Stimulated activated CD4-positive, alpha-beta T cell treated with anti-CD3 and anti-CD28 coated beads, Interleukin-15, amount 100 ng/mL, for 1 hour (primary cell): ENCODE data around the gene NT5M.
"Not testable (repeated sequence)": the region's sequence is repeated elsewhere in the genome, so short reads cannot be mapped to it uniquely, and the experiment has no call there.

Experiments
- DNase-seq, 2 donors: peaks; one replicate each; pipeline ENCODE4 v3.0.0-alpha.2; 2020; ENCODE audit warnings: low read depth in 1 of 2, low spot score in 1 of 2

Gene NT5M

DNA sequence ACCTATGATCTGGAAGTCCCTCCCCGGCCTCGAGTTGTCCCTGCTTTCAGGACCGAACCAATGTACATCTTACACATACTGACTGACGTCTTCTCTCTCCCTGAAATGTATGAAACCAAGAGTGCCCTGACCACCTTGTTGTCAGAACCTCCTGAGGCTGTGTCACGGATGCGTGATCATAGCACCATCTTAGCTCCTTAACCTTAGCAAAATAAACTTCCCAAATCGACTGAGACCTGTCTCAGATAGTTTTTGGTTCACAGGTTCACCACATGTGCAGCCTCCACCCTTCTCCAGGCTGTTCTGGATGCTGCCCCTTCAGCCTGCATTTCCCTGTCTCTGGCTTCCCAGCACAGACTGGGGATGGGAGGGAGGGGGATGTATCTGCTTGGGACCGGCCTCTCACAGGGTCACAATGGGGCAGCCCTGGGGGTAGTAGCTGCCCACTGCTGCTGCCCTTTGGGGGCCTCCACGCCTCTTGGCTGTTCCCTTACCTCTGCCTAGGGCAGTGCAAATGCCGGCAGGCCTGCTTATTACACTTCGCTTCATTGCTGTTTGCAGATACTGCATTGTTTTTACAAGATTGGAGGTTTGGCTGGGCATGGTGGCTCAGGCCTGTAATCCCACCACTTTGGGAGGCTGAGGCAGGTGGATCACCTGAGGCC is 69.8 kb downstream of the NT5M start:
- no peak for DNase-seq

- DNase-seq, result no peak
Measured at GRCh38 chr17:17375841-17376240, 72.7 kb downstream of the NT5M start.

DNA sequence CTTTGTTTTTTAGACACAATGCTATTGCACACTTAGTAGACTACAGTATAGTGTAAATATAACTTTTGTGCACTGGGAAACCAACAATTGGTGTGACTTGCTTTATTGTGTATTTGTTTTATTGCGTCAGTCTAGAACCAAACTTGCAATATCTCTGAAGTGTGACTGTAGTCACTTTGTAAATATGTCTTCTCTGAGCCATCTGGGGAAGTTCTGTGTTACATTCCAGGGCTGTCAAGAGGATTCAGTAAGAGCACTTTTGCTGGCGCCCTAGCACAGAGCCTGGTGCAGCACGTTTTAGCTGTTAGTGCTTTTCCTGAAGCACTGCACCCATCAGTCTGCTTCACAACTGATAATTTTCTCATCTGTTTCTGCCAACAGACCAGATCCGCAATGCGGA is 73.2 kb downstream of the NT5M start:
- DNase-seq, result no peak

DNA sequence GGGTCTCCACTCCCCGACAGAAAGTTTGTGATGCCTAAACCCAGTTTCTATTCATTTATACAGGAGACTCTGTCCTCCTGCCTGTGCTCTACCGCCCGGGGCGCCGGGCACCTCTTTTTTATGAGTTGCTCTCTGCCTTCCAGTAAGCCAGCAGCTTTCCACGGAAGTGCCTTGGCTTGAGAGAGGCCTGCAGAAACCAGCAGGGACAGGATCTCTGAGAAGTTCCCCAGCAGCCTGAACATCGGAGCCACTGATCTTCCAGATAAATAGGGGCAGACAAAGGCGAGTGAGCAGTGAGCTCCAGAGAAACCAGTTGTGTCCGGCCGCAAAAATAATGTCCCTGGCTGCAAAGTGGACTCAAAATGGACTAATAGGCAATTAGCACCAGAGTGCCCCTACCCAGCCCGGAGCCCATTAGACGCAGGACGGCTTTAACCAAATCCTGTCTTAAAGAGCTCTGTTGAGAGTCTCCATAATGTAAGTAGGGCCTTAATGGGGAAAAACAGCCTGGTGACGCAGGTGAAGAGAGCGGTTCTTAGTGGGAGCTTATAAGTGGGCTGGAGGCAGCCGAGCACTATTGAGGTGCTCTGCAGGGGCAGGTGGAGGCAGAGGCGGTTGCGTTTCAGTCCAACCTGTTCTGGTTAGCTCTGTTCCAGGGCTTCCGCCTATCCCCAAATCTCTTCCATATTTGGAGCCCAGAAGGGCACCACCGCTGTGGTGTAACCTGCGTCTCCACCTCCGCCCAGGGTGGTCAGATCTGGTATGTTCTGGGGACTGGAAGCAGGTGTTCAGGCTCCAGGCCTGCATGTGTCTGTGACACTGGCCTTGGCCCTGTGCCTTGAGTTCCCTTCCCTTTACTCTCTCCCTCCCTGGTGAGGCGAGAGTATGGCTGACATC is 74.1 kb downstream of the NT5M start:
- DNase-seq, result no peak

DNA sequence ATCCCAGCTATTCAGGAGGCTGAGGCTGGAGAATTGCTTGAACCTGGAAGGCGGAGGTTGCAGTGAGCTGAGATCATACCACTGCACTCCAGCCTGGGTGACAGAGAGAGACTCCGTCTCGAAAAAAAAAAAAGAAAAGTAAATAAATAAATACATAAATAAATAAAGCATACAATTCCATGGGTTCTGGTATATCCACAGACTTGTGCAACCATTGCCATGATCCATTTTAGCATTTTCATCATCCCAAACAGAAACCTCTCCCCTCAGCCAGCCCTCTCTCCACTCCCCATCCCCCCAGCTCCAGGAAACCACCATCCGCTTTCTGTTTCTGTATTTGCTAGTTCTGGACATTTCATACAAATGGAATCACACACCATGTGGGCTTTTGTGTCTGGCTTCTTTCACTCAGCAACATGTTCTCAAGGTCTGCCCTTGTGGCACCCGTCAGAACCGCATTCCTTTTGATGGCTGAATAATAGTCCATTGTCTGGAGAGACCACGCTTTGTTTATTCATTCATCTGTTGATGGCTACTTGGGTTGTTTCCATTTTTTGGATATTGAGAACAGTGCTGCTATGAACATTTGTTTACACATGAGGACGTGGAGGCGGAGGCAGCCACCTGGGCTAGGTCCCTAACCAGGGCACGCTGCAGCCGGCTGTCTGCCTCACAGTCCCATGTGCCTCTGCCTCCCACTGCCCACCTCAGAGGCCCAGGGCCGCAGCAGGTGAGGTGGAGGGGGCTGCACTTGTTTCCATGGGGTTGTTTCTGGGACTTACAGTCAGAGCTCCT is 76.2 kb downstream of the NT5M start:
- DNase-seq, result no peak

DNA sequence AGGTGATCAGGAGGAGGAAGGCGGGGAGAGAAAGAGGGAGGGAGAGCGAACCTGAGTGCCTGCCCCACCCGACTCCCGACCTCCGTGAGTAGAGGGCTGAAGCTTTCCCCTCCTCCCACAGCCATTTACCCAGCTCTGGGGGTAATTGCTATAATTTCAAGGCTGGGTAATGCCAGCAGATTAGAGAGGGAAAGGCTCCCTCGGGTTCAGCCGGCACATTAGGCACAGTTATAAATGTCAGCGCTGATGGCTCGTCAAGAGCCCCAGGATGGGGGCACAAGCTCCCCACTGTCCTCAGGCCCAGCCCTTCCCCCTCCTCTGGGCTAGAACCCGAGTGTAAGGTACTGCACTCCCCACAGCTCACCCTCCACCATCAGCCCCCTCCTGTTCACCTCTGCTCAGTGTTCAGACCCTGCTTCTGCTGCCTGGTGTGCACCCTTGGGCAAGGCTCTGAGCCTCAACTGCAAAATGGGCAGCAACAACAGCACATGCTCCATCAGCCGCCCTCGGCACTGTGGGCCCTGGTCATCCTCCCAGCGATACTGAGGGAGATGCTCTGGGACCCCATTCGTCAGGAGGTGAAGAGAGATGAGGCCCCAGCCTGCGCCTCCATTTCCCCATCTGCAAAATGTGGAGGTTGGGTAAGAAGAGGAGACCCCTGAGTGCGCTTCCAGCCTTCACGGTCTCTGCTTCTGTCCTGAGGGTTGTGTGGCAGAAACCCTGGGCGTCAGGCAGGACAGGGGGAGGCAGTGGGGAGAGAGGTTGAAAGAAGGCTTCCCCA is 77.2 kb downstream of the NT5M start:
- no peak for DNase-seq

DNA sequence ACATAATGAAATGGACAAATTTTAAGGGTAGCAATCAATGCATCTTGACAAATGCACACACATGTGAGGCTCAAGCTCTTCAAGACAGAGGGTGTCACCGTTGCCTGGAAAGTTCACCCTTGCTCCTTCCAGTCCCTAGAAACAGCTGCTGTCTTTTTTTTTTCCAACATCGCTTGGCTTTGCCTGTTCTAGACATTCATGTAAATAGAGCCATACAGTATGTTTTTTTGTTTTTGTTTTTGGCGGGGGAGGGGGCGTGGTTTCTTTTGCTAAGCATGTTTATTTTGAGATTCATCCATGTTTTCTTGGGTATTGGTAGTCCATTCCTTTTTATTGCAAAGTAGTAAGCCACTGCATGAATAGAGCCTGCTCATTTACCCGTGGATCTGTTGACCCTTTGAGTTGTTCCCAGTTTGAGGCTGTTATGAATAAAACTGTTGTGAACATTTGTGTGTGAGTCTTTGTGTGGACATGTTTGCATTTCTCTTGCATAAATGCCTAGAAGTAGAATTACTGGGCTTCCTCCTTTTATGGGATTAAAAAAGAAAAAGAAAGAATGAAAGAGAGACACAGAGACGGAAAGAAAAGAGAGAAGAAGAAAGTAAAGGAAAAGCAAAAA is 78.4 kb downstream of the NT5M start:
- no peak for DNase-seq

GRCh38 chr17:17382065-17382459 is 78.9 kb downstream of the NT5M start:
- DNase-seq, result no peak

- no peak for DNase-seq
Measured at GRCh38 chr17:17382971-17383370, 79.8 kb downstream of the NT5M start.

DNA sequence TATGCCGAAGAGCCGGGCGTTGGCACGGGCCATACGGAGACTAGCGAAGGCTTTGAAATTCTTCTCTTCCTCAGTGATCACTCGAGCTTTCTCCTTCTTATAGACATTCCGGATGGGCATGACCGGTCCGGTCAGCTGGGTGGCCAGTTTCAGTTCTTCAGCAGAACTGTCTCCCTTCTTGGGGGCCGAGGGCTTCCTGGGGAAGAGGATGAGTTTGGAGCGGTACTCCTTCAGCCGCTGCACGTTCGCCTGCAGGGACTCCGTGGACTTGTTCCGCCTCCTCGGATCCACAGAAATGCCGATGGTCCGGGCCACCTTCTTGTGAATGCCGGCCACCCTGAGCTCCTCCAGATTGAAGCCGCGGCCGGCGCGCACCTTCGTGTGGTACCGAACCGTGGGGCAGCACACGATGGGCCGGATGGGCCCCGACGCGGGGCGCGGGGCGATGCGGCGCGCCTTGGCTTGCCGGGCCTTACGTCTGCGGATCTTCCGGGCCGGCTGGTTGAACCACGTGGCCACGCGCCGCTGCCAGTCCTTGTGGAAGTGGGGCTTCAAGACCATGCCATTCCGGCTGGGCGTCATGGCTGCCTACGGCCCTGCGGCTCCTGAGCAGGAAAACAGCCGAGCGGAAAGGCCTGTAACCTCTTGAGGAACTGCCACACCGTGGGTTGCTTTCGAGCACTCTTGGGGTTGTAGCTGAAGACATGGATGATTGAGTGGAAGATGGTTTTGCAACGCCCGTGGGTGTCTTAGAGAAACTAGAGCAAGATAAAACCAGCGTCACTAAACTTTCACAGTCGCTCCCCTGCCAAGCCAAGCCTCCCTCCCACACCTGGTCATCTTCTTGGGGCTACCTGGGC is 80.5 kb downstream of the NT5M start:
- not testable (repeated sequence) for DNase-seq

GRCh38 chr17:17384291-17384615 is 81.1 kb downstream of the NT5M start:
- DNase-seq, result no peak

GRCh38 chr17:17384961-17385360 is 81.8 kb downstream of the NT5M start:
- DNase-seq, result no peak

GRCh38 chr17:17385491-17385890 is 82.3 kb downstream of the NT5M start:
- no peak for DNase-seq

DNA sequence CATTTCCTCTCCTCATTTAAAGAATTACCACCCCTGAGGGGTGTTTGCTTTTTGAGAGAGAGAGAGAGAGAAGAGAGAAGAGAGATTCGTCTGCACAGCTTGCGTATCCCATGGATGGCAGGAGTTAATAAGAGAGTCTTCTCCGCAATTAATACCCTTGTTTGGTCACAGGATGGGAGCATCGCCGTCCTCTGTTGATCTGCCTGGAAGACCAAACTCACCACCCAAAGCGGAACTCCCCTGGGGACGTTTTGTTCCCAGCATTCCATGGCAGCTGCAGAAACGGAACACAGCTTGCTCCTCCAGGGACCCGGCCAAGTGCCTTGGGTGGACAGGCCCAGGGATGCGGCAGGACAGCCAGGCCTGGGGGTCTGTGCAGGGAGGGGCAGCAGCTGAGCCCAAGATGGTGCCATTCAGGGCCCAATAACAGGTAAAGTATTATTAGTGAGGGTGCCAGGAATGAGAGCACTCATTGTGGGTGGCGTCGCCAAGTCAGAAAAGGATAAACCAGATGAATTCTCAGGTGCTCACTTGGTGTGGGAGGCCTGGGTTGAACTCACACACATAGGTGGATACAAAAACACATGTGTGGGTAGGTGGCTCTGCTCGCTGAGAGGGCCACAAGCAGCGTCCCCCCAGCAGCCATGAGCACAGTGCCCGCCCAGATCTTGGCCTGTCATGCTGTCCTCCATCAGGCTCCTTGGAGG is 83.1 kb downstream of the NT5M start:
- no peak for DNase-seq

- DNase-seq, result no peak
Measured at GRCh38 chr17:17387017-17387497, 83.9 kb downstream of the NT5M start.

DNA sequence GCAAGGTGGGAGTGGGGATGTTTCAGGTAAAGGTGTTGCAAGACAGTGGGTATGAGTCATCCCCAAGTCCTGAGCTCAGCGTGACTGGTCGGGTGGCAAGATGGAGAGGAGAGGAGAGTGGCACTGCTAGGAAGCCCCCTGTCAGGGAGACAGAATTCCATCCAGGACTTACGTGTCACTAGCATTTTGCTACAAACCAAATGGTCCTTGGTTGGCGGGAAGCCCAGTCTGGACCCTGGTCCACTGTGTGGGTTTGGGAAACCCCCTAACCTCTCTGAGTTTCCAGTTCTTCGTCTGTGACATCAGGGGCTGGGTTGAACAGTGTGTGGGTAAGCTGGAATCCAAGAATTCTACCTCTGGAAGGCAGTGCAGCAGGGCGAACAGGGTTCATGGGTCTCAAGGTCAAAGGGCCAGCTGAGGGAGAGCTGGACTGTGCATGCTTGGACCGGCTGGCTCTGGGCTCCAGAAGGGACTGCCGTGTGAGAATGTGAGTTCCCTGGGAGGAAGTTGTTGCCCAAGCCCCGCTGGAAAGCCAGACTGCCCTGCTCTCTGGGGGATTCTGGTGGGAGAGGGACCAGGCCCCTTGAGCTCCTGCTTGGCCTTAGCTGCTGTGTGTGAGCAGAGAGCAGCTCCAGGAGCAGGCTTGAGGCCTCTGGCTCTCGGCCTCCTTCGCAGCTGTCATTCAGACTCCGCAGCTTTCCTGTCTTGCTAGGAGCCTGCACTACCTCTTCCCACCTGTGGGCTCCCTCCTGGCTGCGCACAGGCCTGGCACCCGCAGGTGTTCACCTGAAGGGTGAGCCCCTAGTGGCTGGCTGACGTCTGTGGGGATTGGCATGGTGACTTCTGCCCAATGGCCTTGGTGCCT is 84.6 kb downstream of the NT5M start:
- no peak for DNase-seq

- DNase-seq, result no peak
Measured at GRCh38 chr17:17388657-17389496, 85.7 kb downstream of the NT5M start.
